K562 (cell line): Measurements from ENCODE around the gene PGD. TPM values are rescaled to one million over a fixed set of nuclear protein-coding genes. Genes with fewer than 3 reads are reported as not detected.

Experiments
- BRD4 ChIP-seq: fragments of 200-600 bp; sonication (generic); IDR thresholded peaks from 2 replicates; pipeline ENCODE4 v1.6.1; 2017; ENCODE audit warnings: inconsistent platforms
- HNRNPL ChIP-seq: fragments of 200-400 bp; formaldehyde crosslinking; IDR thresholded peaks from 2 replicates; pipeline ENCODE4 v1.6.1; 2017; ENCODE audit warnings: low read depth, mild to moderate bottlenecking, low read length
- MBD2 ChIP-seq: sonication (generic); IDR thresholded peaks from 2 replicates; pipeline ENCODE4 v1.6.1; 2016; ENCODE audit warnings: low read depth, borderline replicate concordance
- MEF2D ChIP-seq: conservative IDR thresholded peaks from 2 replicates; pipeline ENCODE4 v1.6.1; 2016; ENCODE audit warnings: low read depth, missing genetic modification characterization, missing compliant biosample characterization
- NELFE ChIP-seq: IDR thresholded peaks from 2 replicates; pipeline ENCODE4 v1.6.1; 2011; ENCODE audit warnings: mild to moderate bottlenecking; ENCODE audit not compliant: insufficient read depth, insufficient read length
- RBBP5 ChIP-seq: fragments of 200-600 bp; sonication (generic); IDR thresholded peaks from 2 replicates; pipeline ENCODE4 v1.6.1; 2012; ENCODE audit warnings: borderline replicate concordance, mild to moderate bottlenecking, low read length, control low read depth, inconsistent platforms; ENCODE audit not compliant: insufficient read depth, poor library complexity, severe bottlenecking
- RBM15 ChIP-seq: fragments of 200-400 bp; formaldehyde crosslinking; IDR thresholded peaks from 2 replicates; pipeline ENCODE4 v1.6.1; 2018; ENCODE audit warnings: mild to moderate bottlenecking, low read length, moderate library complexity; ENCODE audit not compliant: insufficient read depth
- RBM34 ChIP-seq: fragments of 200-400 bp; formaldehyde crosslinking; IDR thresholded peaks from 2 replicates; pipeline ENCODE4 v1.6.1; 2018; ENCODE audit warnings: low read length, borderline replicate concordance; ENCODE audit not compliant: insufficient read depth
- SMAD3 ChIP-seq: fragments of 450-650 bp; formaldehyde crosslinking; conservative IDR thresholded peaks from 2 replicates; pipeline ENCODE4 v1.4.0; 2020; ENCODE audit warnings: mild to moderate bottlenecking
- ZFP1 ChIP-seq: fragments of 450-650 bp; formaldehyde crosslinking; IDR thresholded peaks from 2 replicates; pipeline ENCODE4 v1.4.0; 2020; ENCODE audit warnings: mild to moderate bottlenecking, mixed read lengths
- ZNF134 ChIP-seq: fragments of 250-450 bp; sonication (Bioruptor Pico); conservative IDR thresholded peaks from 2 replicates; pipeline ENCODE4 v1.4.0; 2020
- ZNF165 ChIP-seq: fragments of 250-450 bp; sonication (Bioruptor Pico); IDR thresholded peaks from 2 replicates; pipeline ENCODE4 v1.4.0; 2020; ENCODE audit warnings: borderline replicate concordance
- ZNF431 ChIP-seq: sonication (generic); formaldehyde crosslinking; IDR thresholded peaks from 2 replicates; pipeline ENCODE4 v1.8.0; 2022; ENCODE audit warnings: mild to moderate bottlenecking, missing genetic modification reagents
- ZNF589 ChIP-seq: fragments of 200-800 bp; sonication (Bioruptor generic); IDR thresholded peaks from 2 replicates; pipeline ENCODE4 v1.6.1; 2016; ENCODE audit warnings: low read depth, missing genetic modification characterization, missing compliant biosample characterization
- ZNF780A ChIP-seq: fragments of 250-450 bp; sonication (Bioruptor Pico); IDR thresholded peaks from 2 replicates; pipeline ENCODE4 v1.5.0; 2021; ENCODE audit warnings: mild to moderate bottlenecking
- ZNF79 ChIP-seq: fragments of 250-450 bp; sonication (Bioruptor Pico); IDR thresholded peaks from 2 replicates; pipeline ENCODE4 v1.4.0; 2020; ENCODE audit warnings: low read depth, mild to moderate bottlenecking, moderate library complexity
- polyA plus RNA-seq, 8 experiments: library from polyadenylated mRNA; depleted of rRNA in 4 of 8; stranded (reverse) in 5 of 8; unstranded in 3 of 8; fragments of >200 nt; fragmentation: Nextera tagmentation in 2 of 8; fragmentation: Illumina TruSeq in 1 of 8; extraction: Ambion mirVana in 2 of 8; extraction: Trizol in 1 of 8; gene quantifications; 2 replicates each; pipeline versions ENCODE4 v1.2.1 to v1.2.3, GENCODE V29; 2011 to 2014; ENCODE audit warnings: inconsistent platforms in 1 of 8, missing spikeins in 1 of 8
- total RNA-seq, 7 experiments: library from RNA; depleted of rRNA in 6 of 7; stranded (reverse); fragments of >200 nt in 6 of 7; fragmentation: Illumina TruSeq in 2 of 7; extraction: Trizol in 2 of 7; gene quantifications; 2 replicates each; pipeline versions ENCODE4 v1.2.1 to v1.2.3, GENCODE V29; 2011 to 2021; ENCODE audit warnings: low replicate concordance in 1 of 7
- TF ChIP-seq, protein P1 (sequence below): fragments of 450-650 bp; formaldehyde crosslinking; IDR thresholded peaks from 2 replicates; pipeline ENCODE4 v1.4.0; 2020; ENCODE audit warnings: mild to moderate bottlenecking, moderate library complexity
- TF ChIP-seq, protein P2 (sequence below), 2 experiments: fragments of 450-650 bp; IDR thresholded peaks; 2 replicates each; pipeline ENCODE4 v1.6.1; 2018; ENCODE audit warnings: mild to moderate bottlenecking in 2 of 2, low read depth in 1 of 2; ENCODE audit not compliant: partially characterized antibody in 2 of 2

PGD gene
- total and polyA plus RNA-seq, 9 of the 15 experiments (the other 6 are each of a cell fraction or from before 2014, with no cell fraction given): 177 to 542 (median 270) TPM

DNA sequence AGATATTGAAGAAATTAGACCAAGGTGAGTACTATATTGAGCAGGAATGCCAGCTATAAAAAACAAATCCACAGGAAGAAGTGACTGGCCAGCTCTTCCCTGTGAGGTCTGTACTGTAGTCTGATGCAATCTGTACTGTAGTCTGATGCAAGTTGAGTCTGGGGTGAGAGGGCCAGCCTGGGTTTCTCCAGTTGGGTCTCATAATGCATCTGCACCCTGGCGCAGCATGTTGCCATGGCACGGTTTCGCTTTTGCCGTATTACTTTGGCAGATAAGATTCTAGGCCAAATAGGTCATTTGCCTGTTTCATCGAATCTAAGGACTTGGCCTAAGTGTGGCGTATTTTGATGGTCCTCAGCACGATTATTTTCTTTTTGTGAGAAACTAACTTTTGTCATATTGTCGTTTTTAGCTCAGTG is 24.4 kb upstream of the PGD start (continued):
- TF ChIP-seq, protein P1, sequence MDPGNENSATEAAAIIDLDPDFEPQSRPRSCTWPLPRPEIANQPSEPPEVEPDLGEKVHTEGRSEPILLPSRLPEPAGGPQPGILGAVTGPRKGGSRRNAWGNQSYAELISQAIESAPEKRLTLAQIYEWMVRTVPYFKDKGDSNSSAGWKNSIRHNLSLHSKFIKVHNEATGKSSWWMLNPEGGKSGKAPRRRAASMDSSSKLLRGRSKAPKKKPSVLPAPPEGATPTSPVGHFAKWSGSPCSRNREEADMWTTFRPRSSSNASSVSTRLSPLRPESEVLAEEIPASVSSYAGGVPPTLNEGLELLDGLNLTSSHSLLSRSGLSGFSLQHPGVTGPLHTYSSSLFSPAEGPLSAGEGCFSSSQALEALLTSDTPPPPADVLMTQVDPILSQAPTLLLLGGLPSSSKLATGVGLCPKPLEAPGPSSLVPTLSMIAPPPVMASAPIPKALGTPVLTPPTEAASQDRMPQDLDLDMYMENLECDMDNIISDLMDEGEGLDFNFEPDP (CRISPR knock-in tag): no peak
- TF ChIP-seq ZNF589 (peak; percentile 77), ZNF165 (no peak), ZFP1 (CRISPR knock-in tag) (no peak), HNRNPL (no peak), RBM34 (no peak), ZNF79 (peak; percentile 52; the same call in 1 of the 2 replicates), BRD4 (no peak), NELFE (no peak), MEF2D (tag) (no peak), RBM15 (no peak), SMAD3 (CRISPR knock-in tag) (0 out of 2 replicates have a peak, but pooled peaks have one; percentile 67), ZNF780A (no peak), ZNF134 (no peak), ZNF431 (CRISPR knock-in tag) (no peak), RBBP5 (no peak), MBD2 (no peak)
- TF ChIP-seq, protein P2, sequence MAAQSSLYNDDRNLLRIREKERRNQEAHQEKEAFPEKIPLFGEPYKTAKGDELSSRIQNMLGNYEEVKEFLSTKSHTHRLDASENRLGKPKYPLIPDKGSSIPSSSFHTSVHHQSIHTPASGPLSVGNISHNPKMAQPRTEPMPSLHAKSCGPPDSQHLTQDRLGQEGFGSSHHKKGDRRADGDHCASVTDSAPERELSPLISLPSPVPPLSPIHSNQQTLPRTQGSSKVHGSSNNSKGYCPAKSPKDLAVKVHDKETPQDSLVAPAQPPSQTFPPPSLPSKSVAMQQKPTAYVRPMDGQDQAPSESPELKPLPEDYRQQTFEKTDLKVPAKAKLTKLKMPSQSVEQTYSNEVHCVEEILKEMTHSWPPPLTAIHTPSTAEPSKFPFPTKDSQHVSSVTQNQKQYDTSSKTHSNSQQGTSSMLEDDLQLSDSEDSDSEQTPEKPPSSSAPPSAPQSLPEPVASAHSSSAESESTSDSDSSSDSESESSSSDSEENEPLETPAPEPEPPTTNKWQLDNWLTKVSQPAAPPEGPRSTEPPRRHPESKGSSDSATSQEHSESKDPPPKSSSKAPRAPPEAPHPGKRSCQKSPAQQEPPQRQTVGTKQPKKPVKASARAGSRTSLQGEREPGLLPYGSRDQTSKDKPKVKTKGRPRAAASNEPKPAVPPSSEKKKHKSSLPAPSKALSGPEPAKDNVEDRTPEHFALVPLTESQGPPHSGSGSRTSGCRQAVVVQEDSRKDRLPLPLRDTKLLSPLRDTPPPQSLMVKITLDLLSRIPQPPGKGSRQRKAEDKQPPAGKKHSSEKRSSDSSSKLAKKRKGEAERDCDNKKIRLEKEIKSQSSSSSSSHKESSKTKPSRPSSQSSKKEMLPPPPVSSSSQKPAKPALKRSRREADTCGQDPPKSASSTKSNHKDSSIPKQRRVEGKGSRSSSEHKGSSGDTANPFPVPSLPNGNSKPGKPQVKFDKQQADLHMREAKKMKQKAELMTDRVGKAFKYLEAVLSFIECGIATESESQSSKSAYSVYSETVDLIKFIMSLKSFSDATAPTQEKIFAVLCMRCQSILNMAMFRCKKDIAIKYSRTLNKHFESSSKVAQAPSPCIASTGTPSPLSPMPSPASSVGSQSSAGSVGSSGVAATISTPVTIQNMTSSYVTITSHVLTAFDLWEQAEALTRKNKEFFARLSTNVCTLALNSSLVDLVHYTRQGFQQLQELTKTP (IDR thresholded peaks at IDR 0.05; ENCODE audit: low read depth in 1 of 2, partially characterized antibody in 2 of 2): no peak
